H1 (cell line): ENCODE data around the gene WIPF1.

Experiments
- POLR2AphosphoS5 ChIP-seq: IDR thresholded peaks from 2 replicates; pipeline ENCODE4 v1.6.1; 2011; ENCODE audit warnings: low read depth, low read length
- SP4 ChIP-seq: IDR thresholded peaks from 2 replicates; pipeline ENCODE4 v1.6.1; 2012; ENCODE audit warnings: low read length, inconsistent platforms

GRCh38 chr2:174631009-174631981, 33.7 kb upstream of the WIPF1 start:
- TF ChIP-seq SP4 (no peak), POLR2AphosphoS5 (no peak)
